Prostate gland (tissue), 2 donors: Measurements from ENCODE around the gene APOM.

ENCODE experiments used
- POLR2A ChIP-seq: fragments of 450-650 bp; IDR thresholded peaks from one replicate; pipeline ENCODE4 v1.6.1; 2016; ENCODE audit warnings: antibody characterized with exemption, mild to moderate bottlenecking
- POLR2AphosphoS5 ChIP-seq: sonication (generic); formaldehyde crosslinking; IDR thresholded peaks from one replicate; pipeline ENCODE4 v1.6.1; 2017; ENCODE audit warnings: antibody characterized with exemption
- TF ChIP-seq, protein P1 (sequence below), 4 experiments: fragments of 200-600 bp in 2 of 4; fragments of 450-650 bp in 2 of 4; sonication (generic) in 2 of 4; IDR thresholded peaks; 1 replicate in 3 of 4; 2 replicates in 1 of 4; pipeline ENCODE4 v1.5.1; 2016 to 2019; ENCODE audit warnings: antibody characterized with exemption in 4 of 4, mild to moderate bottlenecking in 2 of 4, moderate library complexity in 2 of 4

DNA sequence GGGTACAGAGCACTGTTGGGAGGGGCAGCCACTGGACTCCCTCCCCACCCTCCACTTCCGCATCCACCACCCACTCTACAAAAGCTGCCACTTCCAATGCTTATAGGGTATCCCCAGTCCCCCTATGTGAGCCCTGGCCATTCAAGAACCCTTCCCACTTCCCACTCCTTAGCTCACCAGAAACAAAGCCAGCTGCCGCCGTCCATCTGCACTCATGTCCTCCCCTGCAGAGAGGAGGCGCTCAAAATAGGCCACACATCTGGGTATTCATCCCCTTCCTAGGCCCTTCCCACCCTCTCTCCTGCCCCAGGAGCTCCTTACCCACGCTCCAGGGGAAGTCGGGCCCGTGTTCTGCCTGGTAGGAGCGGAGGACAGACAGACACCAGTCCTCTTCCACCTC is 31.6 kb downstream of the APOM start:
- TF ChIP-seq, protein P1, sequence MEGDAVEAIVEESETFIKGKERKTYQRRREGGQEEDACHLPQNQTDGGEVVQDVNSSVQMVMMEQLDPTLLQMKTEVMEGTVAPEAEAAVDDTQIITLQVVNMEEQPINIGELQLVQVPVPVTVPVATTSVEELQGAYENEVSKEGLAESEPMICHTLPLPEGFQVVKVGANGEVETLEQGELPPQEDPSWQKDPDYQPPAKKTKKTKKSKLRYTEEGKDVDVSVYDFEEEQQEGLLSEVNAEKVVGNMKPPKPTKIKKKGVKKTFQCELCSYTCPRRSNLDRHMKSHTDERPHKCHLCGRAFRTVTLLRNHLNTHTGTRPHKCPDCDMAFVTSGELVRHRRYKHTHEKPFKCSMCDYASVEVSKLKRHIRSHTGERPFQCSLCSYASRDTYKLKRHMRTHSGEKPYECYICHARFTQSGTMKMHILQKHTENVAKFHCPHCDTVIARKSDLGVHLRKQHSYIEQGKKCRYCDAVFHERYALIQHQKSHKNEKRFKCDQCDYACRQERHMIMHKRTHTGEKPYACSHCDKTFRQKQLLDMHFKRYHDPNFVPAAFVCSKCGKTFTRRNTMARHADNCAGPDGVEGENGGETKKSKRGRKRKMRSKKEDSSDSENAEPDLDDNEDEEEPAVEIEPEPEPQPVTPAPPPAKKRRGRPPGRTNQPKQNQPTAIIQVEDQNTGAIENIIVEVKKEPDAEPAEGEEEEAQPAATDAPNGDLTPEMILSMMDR (IDR thresholded peaks at IDR 0.05), result no peak
- TF ChIP-seq POLR2A (no peak), POLR2AphosphoS5 (no peak)
